Esophagus squamous epithelium (tissue), 4 donors: ENCODE measurements around the gene ZNF571.

Experiments used
- CTCF ChIP-seq, 6 experiments: fragments of 450-650 bp in 4 of 6; fragments of 200-600 bp in 2 of 6; sonication (generic) in 2 of 6; IDR thresholded peaks; one replicate each; pipeline ENCODE4 v1.5.1; 2016 to 2019; ENCODE audit warnings: antibody characterized with exemption in 6 of 6, mild to moderate bottlenecking in 4 of 6, moderate library complexity in 4 of 6
- POLR2A ChIP-seq, 4 donors: fragments of 450-650 bp; IDR thresholded peaks; one replicate each; pipeline ENCODE4 v1.6.1; 2017; ENCODE audit warnings: antibody characterized with exemption in 4 of 4, mild to moderate bottlenecking in 4 of 4, moderate library complexity in 3 of 4

- TF ChIP-seq POLR2A (IDR thresholded peaks at IDR 0.05) (no peak), CTCF (IDR thresholded peaks at IDR 0.05) (no peak)
Observed at GRCh38 chr19:37519890-37520289, 74.7 kb downstream of the ZNF571 start.
